HG02943 (cell line): ENCODE measurements around the gene NRAP.

Experiments used
- ATAC-seq: cut with Tn5 transposase; IDR thresholded peaks from one replicate; pipeline ENCODE4 v1.9.1; 2021; ENCODE audit warnings: mild to moderate bottlenecking, low read depth, moderate library complexity; ENCODE audit not compliant: unreplicated experiment

Gene NRAP

GRCh38 chr10:113644185-113645120, 19.4 kb downstream of the NRAP start:
- ATAC-seq = no peak

GRCh38 chr10:113643183-113643582, 20.7 kb downstream of the NRAP start:
- ATAC-seq = no peak

- ATAC-seq = no peak
These were observed 22.1 kb downstream of the NRAP start for GRCh38 chr10:113641702-113642101.

GRCh38 chr10:113639966-113640365, 23.9 kb downstream of the NRAP start:
- ATAC-seq = no peak

- ATAC-seq = no peak
These were observed 32.0 kb downstream of the NRAP start for GRCh38 chr10:113631684-113632367.

GRCh38 chr10:113630929-113631533, 32.8 kb downstream of the NRAP start:
- ATAC-seq = no peak

GRCh38 chr10:113628607-113629153, 35.2 kb downstream of the NRAP start:
- ATAC-seq = no peak

- no peak for ATAC-seq
These were observed 36.0 kb downstream of the NRAP start for GRCh38 chr10:113627836-113628235.

- ATAC-seq = no peak
These were observed 37.0 kb downstream of the NRAP start for GRCh38 chr10:113626809-113627355.

- no peak for ATAC-seq
These were observed 38.2 kb downstream of the NRAP start for GRCh38 chr10:113625461-113626186.

- ATAC-seq = no peak
These were observed 41.0 kb downstream of the NRAP start for GRCh38 chr10:113622831-113623230.

GRCh38 chr10:113621799-113622198, 42.0 kb downstream of the NRAP start:
- ATAC-seq = no peak

- no peak for ATAC-seq
These were observed 42.9 kb downstream of the NRAP start for GRCh38 chr10:113620936-113621335.

- no peak for ATAC-seq
These were observed 43.3 kb downstream of the NRAP start for GRCh38 chr10:113620511-113620910.

GRCh38 chr10:113619401-113619800, 44.4 kb downstream of the NRAP start:
- ATAC-seq = no peak

GRCh38 chr10:113618338-113618737, 45.5 kb downstream of the NRAP start:
- ATAC-seq = no peak

GRCh38 chr10:113617086-113617485, 46.8 kb downstream of the NRAP start:
- no peak for ATAC-seq

- no peak for ATAC-seq
These were observed 47.4 kb downstream of the NRAP start for GRCh38 chr10:113616244-113617074.

- no peak for ATAC-seq
These were observed 49.7 kb downstream of the NRAP start for GRCh38 chr10:113613977-113614690.
